Measurements from ENCODE around the gene ZNF518B. TPM values are rescaled to one million over a fixed set of nuclear protein-coding genes. Genes with fewer than 3 reads are reported as not detected.

Gene ZNF518B
- polyA plus RNA-seq, 1 of the 3 experiments (the other 2 are of a cell fraction), result 3.1 TPM

DNA sequence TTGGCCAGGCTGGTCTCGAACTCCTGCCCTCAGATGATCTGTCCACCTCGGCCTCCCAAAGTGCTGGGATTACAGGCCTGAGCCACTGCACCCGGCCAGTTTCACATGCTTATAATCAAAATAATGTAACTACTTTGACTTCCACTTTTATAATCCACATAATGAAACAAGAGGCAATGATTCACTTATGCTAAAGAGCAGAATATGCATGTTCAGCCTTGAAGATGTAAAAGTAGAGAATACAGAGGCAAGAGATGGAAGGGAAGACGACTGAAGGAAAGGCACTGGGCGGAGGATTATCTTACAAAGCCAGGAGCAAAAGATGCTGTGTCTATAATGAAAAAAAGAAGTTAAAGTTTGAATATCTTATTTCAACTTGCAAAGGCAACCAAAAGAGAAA lies 13.3 kb upstream of the ZNF518B start:
- Histone ChIP-seq H4K20me1 (ENCODE audit: insufficient read depth) (no peaks in the 10 kb centered on the region), H3K79me2 (ENCODE audit: insufficient read depth) (no peaks in the 10 kb centered on the region), H3K27ac (ENCODE audit: low read depth in 2 of 2, low read length in 1 of 2) (no peak overlapping the region), H3K36me3 (replicated peaks in 1 of 2; ENCODE audit: control insufficient read depth in 1 of 2, insufficient read depth in 2 of 2, low read length in 1 of 2) (no peaks in the 10 kb centered on the region), H3K9ac (no peak overlapping the region), H3K9me3 (no peaks in the 10 kb centered on the region), H3K4me3 (ENCODE audit: low read depth in 2 of 2, low read length in 1 of 2) (no peak overlapping the region), H2AFZ (ENCODE audit: low read depth) (no peak overlapping the region), H3F3A (replicated peaks; ENCODE audit: insufficient read depth) (no peaks in the 10 kb centered on the region), H3K27me3 (ENCODE audit: insufficient read depth) (no peaks in the 10 kb centered on the region), H3K4me1 (ENCODE audit: control insufficient read depth in 1 of 2, insufficient read depth in 2 of 2, low read depth in 1 of 2, low read length in 1 of 2) (no peaks in the 10 kb centered on the region), H3K4me2 (no peak overlapping the region), H3K9me2 (no peaks in the 10 kb centered on the region)
- WGBS (ENCODE audit: low lambda C conversion rate), result 8% methylated on average over 5 of the region's 5 CpGs
- CTCF ChIA-PET, result no interaction called here
- POLR2A ChIA-PET, result no interaction called here
- TF ChIP-seq POLR2AphosphoS5 (IDR thresholded peaks at IDR 0.05; ENCODE audit: low read depth, low read length) (no peak), TCF12 (IDR thresholded peaks at IDR 0.05) (no peak), JUND (IDR thresholded peaks at IDR 0.05) (no peak), NFIC (IDR thresholded peaks at IDR 0.05; ENCODE audit: borderline replicate concordance) (no peak), RAD21 (IDR thresholded peaks at IDR 0.05; ENCODE audit: low read length) (no peak), CHD2 (IDR thresholded peaks at IDR 0.05; ENCODE audit: low read length, partially characterized antibody) (no peak), SIN3A (IDR thresholded peaks at IDR 0.05; ENCODE audit: borderline replicate concordance, low read depth, low read length) (no peak), EP300 (IDR thresholded peaks at IDR 0.05; ENCODE audit: borderline replicate concordance in 1 of 2, low read depth in 1 of 2, low read length in 1 of 2) (no peak), RFX5 (IDR thresholded peaks at IDR 0.05; ENCODE audit: low read length) (no peak), NRF1 (IDR thresholded peaks at IDR 0.05; ENCODE audit: low read depth, low read length) (no peak), FOSL2 (IDR thresholded peaks at IDR 0.05; ENCODE audit: borderline replicate concordance, low read depth) (no peak), GABPA (IDR thresholded peaks at IDR 0.05; ENCODE audit: low read depth) (no peak)
- TF ChIP-seq, protein P1, sequence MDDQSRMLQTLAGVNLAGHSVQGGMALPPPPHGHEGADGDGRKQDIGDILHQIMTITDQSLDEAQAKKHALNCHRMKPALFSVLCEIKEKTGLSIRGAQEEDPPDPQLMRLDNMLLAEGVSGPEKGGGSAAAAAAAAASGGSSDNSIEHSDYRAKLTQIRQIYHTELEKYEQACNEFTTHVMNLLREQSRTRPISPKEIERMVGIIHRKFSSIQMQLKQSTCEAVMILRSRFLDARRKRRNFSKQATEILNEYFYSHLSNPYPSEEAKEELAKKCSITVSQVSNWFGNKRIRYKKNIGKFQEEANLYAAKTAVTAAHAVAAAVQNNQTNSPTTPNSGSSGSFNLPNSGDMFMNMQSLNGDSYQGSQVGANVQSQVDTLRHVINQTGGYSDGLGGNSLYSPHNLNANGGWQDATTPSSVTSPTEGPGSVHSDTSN (IDR thresholded peaks at IDR 0.05), result no peak
- TF ChIP-seq, protein P2, sequence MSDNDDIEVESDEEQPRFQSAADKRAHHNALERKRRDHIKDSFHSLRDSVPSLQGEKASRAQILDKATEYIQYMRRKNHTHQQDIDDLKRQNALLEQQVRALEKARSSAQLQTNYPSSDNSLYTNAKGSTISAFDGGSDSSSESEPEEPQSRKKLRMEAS (IDR thresholded peaks at IDR 0.05; ENCODE audit: low read depth), result no peak
- TF ChIP-seq, protein P3, sequence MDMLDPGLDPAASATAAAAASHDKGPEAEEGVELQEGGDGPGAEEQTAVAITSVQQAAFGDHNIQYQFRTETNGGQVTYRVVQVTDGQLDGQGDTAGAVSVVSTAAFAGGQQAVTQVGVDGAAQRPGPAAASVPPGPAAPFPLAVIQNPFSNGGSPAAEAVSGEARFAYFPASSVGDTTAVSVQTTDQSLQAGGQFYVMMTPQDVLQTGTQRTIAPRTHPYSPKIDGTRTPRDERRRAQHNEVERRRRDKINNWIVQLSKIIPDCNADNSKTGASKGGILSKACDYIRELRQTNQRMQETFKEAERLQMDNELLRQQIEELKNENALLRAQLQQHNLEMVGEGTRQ (IDR thresholded peaks at IDR 0.05; ENCODE audit: borderline replicate concordance, low read depth, low read length), result no peak
- TF ChIP-seq, protein P4, sequence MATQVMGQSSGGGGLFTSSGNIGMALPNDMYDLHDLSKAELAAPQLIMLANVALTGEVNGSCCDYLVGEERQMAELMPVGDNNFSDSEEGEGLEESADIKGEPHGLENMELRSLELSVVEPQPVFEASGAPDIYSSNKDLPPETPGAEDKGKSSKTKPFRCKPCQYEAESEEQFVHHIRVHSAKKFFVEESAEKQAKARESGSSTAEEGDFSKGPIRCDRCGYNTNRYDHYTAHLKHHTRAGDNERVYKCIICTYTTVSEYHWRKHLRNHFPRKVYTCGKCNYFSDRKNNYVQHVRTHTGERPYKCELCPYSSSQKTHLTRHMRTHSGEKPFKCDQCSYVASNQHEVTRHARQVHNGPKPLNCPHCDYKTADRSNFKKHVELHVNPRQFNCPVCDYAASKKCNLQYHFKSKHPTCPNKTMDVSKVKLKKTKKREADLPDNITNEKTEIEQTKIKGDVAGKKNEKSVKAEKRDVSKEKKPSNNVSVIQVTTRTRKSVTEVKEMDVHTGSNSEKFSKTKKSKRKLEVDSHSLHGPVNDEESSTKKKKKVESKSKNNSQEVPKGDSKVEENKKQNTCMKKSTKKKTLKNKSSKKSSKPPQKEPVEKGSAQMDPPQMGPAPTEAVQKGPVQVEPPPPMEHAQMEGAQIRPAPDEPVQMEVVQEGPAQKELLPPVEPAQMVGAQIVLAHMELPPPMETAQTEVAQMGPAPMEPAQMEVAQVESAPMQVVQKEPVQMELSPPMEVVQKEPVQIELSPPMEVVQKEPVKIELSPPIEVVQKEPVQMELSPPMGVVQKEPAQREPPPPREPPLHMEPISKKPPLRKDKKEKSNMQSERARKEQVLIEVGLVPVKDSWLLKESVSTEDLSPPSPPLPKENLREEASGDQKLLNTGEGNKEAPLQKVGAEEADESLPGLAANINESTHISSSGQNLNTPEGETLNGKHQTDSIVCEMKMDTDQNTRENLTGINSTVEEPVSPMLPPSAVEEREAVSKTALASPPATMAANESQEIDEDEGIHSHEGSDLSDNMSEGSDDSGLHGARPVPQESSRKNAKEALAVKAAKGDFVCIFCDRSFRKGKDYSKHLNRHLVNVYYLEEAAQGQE (IDR thresholded peaks at IDR 0.05; ENCODE audit: low read depth, low read length), result no peak
- no peak for DNase-seq
